C4-2B (cell line): ENCODE data around the gene PGBD2.

ENCODE experiments used
- ZFX ChIP-seq: fragments of 450-650 bp; IDR thresholded peaks from 2 replicates; pipeline ENCODE4 v1.6.1; 2017
- TF ChIP-seq, protein P1 (sequence below): fragments of 450-650 bp; conservative IDR thresholded peaks from 2 replicates; pipeline ENCODE4 v1.5.1; 2017; ENCODE audit warnings: mild to moderate bottlenecking

DNA sequence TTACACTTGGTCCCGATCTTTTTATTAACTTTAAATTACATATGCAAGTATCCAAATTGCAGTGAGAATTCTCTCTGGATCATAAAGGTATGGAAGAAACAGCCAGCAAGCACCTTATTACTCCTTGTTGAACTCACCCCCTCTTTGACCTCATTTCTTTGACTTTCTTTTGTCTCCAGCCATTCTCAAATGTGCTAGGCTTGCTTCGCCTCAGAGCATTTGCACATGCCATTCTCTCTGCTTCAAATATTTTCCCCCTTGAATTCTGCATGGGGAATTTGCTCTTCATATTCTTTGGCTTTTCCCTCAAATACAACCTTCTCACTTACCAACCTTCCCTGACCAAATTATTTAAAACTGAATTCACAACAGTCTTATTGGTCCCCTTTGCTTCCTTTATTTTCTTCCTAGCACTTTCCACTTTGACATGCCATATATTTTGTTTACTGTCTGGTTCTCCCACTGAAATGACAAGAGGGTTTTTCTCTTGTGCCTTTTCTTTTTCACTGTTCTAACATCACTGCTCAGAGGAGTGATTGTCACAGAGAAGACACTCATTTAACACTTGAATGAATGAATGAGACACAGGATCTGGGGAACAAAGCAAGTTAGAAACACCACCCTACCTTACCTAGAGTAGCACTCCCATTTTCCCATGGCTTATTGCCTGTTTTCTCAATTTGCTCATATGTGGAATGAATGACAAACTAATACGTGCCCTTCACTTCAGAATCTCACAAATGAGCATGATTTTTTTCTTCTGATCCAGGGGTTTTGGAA is 1.4 kb upstream of the PGBD2 start:
- TF ChIP-seq, protein P1, sequence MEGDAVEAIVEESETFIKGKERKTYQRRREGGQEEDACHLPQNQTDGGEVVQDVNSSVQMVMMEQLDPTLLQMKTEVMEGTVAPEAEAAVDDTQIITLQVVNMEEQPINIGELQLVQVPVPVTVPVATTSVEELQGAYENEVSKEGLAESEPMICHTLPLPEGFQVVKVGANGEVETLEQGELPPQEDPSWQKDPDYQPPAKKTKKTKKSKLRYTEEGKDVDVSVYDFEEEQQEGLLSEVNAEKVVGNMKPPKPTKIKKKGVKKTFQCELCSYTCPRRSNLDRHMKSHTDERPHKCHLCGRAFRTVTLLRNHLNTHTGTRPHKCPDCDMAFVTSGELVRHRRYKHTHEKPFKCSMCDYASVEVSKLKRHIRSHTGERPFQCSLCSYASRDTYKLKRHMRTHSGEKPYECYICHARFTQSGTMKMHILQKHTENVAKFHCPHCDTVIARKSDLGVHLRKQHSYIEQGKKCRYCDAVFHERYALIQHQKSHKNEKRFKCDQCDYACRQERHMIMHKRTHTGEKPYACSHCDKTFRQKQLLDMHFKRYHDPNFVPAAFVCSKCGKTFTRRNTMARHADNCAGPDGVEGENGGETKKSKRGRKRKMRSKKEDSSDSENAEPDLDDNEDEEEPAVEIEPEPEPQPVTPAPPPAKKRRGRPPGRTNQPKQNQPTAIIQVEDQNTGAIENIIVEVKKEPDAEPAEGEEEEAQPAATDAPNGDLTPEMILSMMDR = no peak
- no peak for TF ChIP-seq ZFX
